ENCODE data around the gene UBE2L3. TPM values are rescaled to one million over a fixed set of nuclear protein-coding genes. Genes with fewer than 3 reads are reported as not detected.

UBE2L3 gene
- 22.0 and 39.2 TPM in 2 replicates for total RNA-seq

DNA sequence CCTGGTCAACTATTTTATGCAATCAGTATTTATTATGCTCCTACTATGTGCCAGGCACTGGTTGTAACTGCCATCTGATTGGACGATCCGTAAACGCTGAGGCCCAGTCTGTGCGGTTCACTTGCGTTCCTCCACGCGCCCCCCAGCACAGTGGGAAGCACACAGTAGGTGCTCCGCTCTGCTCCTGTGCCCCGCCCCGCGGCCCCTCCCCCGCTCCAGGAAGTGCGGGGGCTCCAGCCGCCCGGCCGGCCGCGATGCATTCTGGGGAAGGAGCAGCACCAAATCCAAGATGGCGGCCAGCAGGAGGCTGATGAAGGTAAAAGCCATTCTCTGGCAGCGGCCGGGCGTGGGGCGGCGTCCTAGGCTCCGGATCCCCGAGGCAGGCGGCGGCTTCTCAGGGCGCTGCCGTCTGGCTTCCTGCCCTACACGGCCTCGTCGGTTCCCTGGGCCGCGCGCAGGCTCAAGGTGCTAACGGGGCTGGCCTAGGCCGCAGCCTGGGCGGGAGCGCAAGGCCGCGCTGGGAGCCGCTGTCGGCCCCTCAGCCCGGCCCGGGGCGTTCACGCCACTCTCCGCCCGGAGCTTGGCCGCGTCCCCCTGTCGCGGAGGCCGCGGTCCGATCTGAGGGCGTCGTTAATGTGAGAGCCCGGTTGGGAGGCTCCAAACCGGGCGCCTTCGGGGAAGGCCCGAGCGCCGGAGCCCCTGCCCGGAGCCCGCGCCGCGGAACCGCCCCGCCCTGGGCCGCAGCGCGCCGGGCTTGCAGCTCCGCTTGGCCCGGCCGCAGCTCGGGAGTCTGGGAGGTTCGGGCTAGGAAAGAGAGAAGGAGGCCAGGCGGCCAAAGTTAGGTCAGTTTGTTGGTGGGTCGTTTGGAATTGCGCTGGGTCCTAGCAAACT, at the start of gene UBE2L3:
Gene UBE2L3, plus strand, starts transcription at position 259 of the 891 bp plus-strand sequence. Its CDS starts 31 bp downstream, at position 290.

DNA sequence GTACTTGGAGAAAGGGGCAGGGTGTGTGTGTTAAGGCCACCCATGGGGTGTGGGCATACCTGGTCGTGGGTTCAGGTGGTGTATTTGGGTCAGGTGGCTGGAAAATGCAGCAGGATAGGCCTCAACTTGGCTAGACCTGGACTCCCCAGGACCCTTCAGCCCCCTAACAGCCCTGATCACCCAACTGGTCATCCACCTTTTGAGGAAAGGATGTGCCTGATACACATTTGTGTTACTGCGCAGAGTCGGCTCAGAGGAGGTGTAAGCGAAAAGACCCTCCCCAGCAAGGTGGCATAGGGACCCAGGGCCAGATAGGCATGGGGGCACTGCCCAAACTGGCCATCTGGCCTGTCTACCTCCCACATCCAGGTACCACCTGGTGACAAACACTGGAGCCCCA, 16.2 kb upstream of the UBE2L3 start, which contains the start of gene RIMBP3C:
Gene RIMBP3C, minus strand, starts transcription at position 101 of the 400 bp plus-strand sequence. CDS start 485 bp downstream, outside the sequence.

DNA sequence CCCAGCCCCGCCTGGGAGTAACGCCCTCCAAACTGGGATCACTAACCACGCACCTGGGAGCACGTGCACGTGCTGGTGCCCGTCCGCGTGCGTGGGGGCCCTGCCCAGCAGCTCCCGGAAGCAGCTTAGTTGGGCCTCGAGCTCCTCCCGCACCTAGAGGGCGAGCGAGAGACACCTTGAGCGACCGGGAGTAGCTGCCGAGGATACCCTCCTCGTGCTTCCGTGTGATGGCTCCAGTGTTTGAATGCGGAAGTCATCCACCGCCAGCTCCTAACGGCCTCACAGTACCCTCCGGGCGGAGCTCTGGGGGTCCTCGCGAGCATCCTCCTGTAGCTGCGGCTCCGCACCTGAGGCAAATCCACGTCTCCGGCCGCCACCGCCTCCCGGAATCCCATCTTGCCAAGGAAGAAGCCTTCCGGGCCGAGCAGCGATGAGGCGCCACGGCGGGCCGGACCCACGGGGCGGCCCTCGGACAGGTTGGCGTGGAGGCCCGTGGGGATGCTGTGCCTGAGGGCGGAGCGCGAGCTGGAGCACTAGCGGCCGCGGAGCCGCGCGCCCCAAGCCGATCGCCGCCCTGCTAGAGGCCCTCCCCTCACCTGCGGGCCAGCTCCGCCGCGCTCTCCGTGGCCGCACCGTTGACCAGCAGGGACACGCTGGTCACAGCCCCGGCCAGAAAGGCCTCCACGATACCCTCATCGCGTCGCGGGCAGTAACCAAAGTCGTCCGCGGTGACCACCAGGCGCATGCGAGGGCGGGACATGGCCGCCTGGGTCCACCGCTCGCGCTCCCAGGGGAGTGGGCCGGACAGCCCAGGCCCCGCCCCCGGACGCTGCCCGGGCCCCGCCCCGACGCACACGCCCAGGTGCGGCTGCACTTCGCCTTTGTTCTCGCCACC, 62.0 kb downstream of the UBE2L3 start, which contains the start of gene YDJC:
Gene YDJC, minus strand, starts transcription at position 768 of the 895 bp plus-strand sequence. Its CDS starts 8 bp downstream, at position 760.

GRCh38 chr22:21632237-21632895, 64.9 kb downstream of the UBE2L3 start, which contains the start of gene CCDC116:
Gene CCDC116, plus strand, starts transcription at chr22:21632760. Its CDS starts 422 bp downstream, at chr22:21633182.

DNA sequence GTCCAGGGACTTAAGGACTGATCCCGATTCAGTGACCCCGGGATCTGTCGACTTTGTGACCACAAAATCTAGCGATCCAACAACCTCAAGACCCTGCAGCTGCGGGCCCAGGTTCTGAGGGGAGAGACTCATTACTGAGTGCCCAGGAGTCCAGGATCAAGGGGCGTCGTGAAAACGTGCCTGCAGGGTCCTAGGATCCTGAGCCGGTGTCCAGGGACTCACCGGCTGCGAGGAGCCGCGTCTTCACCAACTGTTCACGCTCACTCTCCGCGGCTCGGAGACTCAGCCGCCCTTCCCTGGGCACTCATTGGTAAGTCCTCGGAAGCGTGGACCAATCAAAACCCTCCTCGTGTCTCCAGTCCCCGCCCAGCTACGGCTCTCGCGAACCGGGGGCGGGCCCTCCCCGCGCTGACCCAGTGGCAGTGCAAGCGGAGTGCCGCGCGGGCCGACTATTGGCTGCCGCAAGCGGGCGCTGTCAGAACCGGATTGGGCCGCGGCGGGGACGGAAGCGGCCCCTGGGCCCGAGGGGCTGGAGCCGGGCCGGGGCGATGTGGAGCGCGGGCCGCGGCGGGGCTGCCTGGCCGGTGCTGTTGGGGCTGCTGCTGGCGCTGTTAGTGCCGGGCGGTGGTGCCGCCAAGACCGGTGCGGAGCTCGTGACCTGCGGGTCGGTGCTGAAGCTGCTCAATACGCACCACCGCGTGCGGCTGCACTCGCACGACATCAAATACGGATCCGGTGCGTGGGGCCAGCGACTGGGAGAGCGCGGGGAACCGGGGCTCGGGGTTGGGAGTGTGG, 74.5 kb downstream of the UBE2L3 start, which contains the start of gene SDF2L1:
Gene SDF2L1, plus strand, starts transcription at position 514 of the 795 bp plus-strand sequence. Its CDS starts 35 bp downstream, at position 549.

Other genes with a start within 250 kb of the UBE2L3 start
- gene RIMBP3B, start 184.0 kb upstream of the UBE2L3 start, total RNA-seq, result 0.05 TPM in 1 of 2 replicates, not detected in the other
- gene HIC2, start 150.3 kb upstream of the UBE2L3 start, total RNA-seq, result 2.4 and 3.4 TPM in 2 replicates
- gene TMEM191C, start 100.3 kb upstream of the UBE2L3 start, total RNA-seq, result 0.30 and 1.6 TPM in 2 replicates
- 0.14 and 0.59 TPM in 2 replicates for gene RIMBP3C, start 16.3 kb upstream of the UBE2L3 start, total RNA-seq
- gene YDJC, start 62.3 kb downstream of the UBE2L3 start, total RNA-seq, result 8.3 and 17.2 TPM in 2 replicates
- gene CCDC116, start 65.0 kb downstream of the UBE2L3 start, total RNA-seq, result under 0.01 and 0.18 TPM in 2 replicates
- 29.7 and 35.6 TPM in 2 replicates for gene SDF2L1, start 74.6 kb downstream of the UBE2L3 start, total RNA-seq
- 17.8 and 29.6 TPM in 2 replicates for gene PPIL2, start 98.3 kb downstream of the UBE2L3 start, total RNA-seq
- 0.37 and 0.59 TPM in 2 replicates for gene YPEL1, start 168.1 kb downstream of the UBE2L3 start, total RNA-seq

Data from smooth muscle cell of the umbilical artery (primary cell).